ENCODE results near the gene OR5AC2. TPM values are rescaled to one million over a fixed set of nuclear protein-coding genes. Genes with fewer than 3 reads are reported as not detected.

OR5AC2 gene
- not detected in 2 replicates for total RNA-seq

- no peak for DNase-seq (ENCODE audit: extremely low read depth, low read depth, low spot score)
These were observed at the start of gene OR5AC2 for GRCh38 chr3:98086873-98087272. OR5AC2 (plus strand) TSS chr3:98087173; CDS start chr3:98087173, 0 bp downstream.

DNA sequence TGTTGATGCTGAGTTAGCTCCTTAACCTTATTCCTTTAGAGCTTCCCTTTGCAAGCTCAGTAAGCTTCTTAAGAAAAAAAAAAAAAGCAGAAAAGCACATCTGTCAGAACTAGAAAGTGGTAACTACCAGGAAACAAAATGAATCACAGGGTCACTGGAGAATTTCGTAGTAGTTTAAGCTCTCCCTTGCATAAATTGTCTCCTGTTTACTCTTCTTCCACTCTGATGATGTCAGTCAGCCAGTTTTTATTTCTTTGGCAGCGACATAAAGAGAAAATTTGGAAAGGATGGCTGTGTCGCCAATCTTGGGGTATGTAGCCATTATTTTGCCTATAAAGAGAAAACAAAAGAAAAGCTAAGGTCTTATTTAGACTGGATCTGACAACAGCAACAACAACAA is 48.7 kb upstream of the OR5AC2 start:
- DNase-seq (ENCODE audit: extremely low read depth, low read depth, low spot score) = no peak

GRCh38 chr3:98038876-98039275 is 48.1 kb upstream of the OR5AC2 start:
- no peak for DNase-seq (ENCODE audit: extremely low read depth, low read depth, low spot score)

- peak; percentile 72 for DNase-seq (ENCODE audit: extremely low read depth, low read depth, low spot score)
These were observed 47.5 kb upstream of the OR5AC2 start for GRCh38 chr3:98039322-98040024.

GRCh38 chr3:98041350-98041749 is 45.6 kb upstream of the OR5AC2 start:
- DNase-seq (ENCODE audit: extremely low read depth, low read depth, low spot score) = no peak

DNA sequence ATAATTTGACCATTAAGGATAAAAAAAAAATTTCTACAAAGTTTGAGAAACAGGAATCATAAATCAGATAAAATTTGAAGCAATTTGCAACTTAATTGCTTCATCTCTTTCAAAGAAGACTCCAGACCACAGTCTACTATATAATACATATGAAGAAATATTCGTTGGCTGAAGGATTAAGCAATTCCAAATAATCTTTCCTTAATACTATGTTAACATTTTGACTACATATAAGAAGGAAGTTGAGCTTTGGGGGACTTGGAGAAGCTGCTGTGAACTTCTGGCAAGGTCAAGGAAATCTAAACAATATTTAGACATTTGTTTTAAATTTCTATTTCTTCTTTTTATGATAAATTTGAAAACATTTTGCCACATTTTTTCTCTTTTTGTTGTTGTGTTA is 38.4 kb upstream of the OR5AC2 start:
- no peak for DNase-seq (ENCODE audit: extremely low read depth, low read depth, low spot score)

- no peak for DNase-seq (ENCODE audit: extremely low read depth, low read depth, low spot score)
These were observed 37.7 kb upstream of the OR5AC2 start for GRCh38 chr3:98049271-98049670.

- DNase-seq (ENCODE audit: extremely low read depth, low read depth, low spot score) = no peak
These were observed 30.9 kb upstream of the OR5AC2 start for GRCh38 chr3:98056035-98056434.

GRCh38 chr3:98057631-98058030 is 29.3 kb upstream of the OR5AC2 start:
- DNase-seq (ENCODE audit: extremely low read depth, low read depth, low spot score) = no peak

- no peak for DNase-seq (ENCODE audit: extremely low read depth, low read depth, low spot score)
These were observed 28.6 kb upstream of the OR5AC2 start for GRCh38 chr3:98058244-98058960.

DNA sequence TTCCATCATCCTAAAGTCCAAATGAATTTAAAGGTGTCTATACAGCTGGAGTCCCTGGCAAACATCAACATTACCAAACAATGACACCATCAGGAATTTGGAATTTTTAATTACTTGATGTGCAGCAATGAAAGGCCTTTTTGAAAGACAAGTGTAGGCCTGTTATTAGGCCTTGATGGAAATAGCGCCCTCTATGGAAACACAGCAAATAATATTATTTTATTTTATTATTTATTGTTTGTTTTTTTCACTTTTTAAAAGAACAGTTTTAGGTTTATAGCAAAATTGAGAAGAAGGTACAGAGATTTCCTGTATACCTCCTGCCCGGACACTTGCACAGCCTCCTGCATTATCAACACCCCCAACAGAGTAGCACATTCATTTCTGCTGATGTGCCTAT is 18.1 kb upstream of the OR5AC2 start:
- DNase-seq (ENCODE audit: extremely low read depth, low read depth, low spot score) = no peak

- DNase-seq (ENCODE audit: extremely low read depth, low read depth, low spot score) = no peak
These were observed 16.1 kb upstream of the OR5AC2 start for GRCh38 chr3:98070840-98071239.

DNA sequence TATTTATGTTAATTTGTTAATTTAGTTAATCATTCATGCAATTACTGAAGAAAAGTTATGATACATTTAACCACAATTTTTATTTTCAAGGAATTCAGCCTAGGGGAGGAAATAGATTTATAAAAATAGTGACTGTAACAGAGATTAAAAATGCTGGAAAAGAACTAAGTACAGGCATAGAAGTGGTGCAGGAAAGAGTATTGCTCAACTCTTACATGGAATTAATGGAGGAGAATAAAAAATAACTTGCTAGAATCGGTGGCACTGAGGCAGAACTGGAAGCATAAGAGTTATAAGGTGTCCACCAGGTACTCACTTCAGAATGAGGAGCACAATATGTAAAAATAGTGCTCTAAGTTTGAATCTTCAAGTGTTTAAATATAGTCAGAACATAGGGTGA is 13.5 kb upstream of the OR5AC2 start:
- DNase-seq (ENCODE audit: extremely low read depth, low read depth, low spot score) = no peak

DNA sequence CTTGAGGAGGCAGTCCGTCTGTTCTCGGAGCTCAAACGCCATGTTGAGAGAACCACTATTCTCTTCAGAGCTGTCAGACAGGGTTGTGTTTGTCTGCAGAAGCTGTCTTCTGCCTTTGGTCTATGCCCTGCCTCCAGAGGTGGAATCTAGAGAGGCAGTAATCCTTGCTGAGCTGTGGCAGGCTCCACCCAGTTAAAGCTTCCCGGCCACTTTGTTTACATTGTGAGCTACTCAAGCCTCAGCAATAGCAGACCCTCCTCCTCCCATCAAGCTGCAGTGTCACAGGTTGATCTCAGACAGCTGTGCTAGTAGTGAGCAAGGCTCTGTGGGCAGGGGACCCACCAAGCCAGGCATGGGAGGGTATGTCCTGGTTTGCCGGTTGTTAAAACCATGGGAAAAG is 8.9 kb downstream of the OR5AC2 start:
- no peak for DNase-seq (ENCODE audit: extremely low read depth, low read depth, low spot score)

DNA sequence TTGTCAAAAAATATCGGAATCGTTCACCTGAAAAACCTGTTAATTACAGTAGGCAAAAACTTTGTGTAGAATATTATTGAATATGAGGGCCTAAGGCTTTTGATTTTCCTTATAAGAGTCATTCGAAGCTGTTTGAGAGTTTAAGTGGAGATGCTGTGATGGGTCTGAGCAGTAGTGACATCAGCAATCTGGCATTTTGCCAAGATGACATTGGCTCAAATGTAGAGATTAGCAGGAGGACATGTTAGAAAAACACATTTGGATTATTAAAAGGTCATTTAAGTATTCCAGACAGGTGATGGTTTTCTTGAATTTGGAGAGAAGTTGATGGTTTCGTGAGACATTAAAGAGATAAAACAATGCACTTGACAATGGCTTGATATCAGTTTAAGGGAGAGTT is 12.9 kb downstream of the OR5AC2 start:
- DNase-seq (ENCODE audit: extremely low read depth, low read depth, low spot score) = no peak

DNA sequence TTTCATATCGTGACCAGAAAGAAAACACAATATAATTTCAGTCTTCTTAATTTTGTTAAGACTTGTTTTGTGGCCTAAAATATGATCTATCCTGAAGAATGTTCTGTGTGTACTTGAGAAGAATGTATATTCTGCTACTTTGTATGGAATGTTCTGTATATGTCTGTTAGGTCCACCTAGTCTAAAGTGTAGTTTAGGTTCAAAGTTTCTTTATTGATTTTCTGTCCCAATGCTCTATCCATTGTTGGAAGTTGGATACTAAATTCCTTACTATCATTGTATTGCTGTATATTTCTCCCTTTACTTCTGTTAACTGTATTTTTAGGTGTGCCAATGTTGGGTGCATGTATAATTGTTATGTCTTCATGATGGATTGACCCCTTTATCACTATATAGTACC is 21.2 kb downstream of the OR5AC2 start:
- DNase-seq (ENCODE audit: extremely low read depth, low read depth, low spot score) = no peak

- DNase-seq (ENCODE audit: extremely low read depth, low read depth, low spot score) = no peak
These were observed 23.0 kb downstream of the OR5AC2 start for GRCh38 chr3:98109807-98110549.

- no peak for DNase-seq (ENCODE audit: extremely low read depth, low read depth, low spot score)
These were observed 23.6 kb downstream of the OR5AC2 start for GRCh38 chr3:98110550-98110908.

GRCh38 chr3:98114264-98114663 is 27.3 kb downstream of the OR5AC2 start:
- no peak for DNase-seq (ENCODE audit: extremely low read depth, low read depth, low spot score)

GRCh38 chr3:98115717-98116116 is 28.7 kb downstream of the OR5AC2 start:
- no peak for DNase-seq (ENCODE audit: extremely low read depth, low read depth, low spot score)

GRCh38 chr3:98130421-98130820 is 43.4 kb downstream of the OR5AC2 start, which contains the start of gene OR5H1:
OR5H1 (plus strand) TSS chr3:98130721; CDS start chr3:98132698, 1,977 bp downstream.
- DNase-seq (ENCODE audit: extremely low read depth, low read depth, low spot score) = no peak

GRCh38 chr3:98136631-98137030 is 49.7 kb downstream of the OR5AC2 start:
- DNase-seq (ENCODE audit: extremely low read depth, low read depth, low spot score) = no peak
